Measurements from ENCODE around the gene SHKBP1.

- TF ChIP-seq, protein P1, sequence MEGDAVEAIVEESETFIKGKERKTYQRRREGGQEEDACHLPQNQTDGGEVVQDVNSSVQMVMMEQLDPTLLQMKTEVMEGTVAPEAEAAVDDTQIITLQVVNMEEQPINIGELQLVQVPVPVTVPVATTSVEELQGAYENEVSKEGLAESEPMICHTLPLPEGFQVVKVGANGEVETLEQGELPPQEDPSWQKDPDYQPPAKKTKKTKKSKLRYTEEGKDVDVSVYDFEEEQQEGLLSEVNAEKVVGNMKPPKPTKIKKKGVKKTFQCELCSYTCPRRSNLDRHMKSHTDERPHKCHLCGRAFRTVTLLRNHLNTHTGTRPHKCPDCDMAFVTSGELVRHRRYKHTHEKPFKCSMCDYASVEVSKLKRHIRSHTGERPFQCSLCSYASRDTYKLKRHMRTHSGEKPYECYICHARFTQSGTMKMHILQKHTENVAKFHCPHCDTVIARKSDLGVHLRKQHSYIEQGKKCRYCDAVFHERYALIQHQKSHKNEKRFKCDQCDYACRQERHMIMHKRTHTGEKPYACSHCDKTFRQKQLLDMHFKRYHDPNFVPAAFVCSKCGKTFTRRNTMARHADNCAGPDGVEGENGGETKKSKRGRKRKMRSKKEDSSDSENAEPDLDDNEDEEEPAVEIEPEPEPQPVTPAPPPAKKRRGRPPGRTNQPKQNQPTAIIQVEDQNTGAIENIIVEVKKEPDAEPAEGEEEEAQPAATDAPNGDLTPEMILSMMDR (conservative IDR thresholded peaks at IDR 0.05; ENCODE audit: low read depth, low read length), result no peak
- TF ChIP-seq BHLHE40 (IDR thresholded peaks at IDR 0.05; ENCODE audit: low read depth, low read length) (no peak), USF2 (IDR thresholded peaks at IDR 0.05; ENCODE audit: low read depth, low read length) (no peak)
- TF ChIP-seq, protein P2, sequence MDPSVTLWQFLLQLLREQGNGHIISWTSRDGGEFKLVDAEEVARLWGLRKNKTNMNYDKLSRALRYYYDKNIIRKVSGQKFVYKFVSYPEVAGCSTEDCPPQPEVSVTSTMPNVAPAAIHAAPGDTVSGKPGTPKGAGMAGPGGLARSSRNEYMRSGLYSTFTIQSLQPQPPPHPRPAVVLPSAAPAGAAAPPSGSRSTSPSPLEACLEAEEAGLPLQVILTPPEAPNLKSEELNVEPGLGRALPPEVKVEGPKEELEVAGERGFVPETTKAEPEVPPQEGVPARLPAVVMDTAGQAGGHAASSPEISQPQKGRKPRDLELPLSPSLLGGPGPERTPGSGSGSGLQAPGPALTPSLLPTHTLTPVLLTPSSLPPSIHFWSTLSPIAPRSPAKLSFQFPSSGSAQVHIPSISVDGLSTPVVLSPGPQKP (IDR thresholded peaks at IDR 0.05; ENCODE audit: borderline replicate concordance, low read depth, low read length), result no peak
Observed at GRCh38 chr19:40598918-40599307, 22.2 kb downstream of the SHKBP1 start.

Data from IMR-90 (cell line).